ENCODE measurements around the gene RDH11. TPM values are rescaled to one million over a fixed set of nuclear protein-coding genes. Genes with fewer than 3 reads are reported as not detected.

RDH11 gene
- polyA plus RNA-seq, 4 donors: 52.3 to 115 (median 108) TPM

DNA sequence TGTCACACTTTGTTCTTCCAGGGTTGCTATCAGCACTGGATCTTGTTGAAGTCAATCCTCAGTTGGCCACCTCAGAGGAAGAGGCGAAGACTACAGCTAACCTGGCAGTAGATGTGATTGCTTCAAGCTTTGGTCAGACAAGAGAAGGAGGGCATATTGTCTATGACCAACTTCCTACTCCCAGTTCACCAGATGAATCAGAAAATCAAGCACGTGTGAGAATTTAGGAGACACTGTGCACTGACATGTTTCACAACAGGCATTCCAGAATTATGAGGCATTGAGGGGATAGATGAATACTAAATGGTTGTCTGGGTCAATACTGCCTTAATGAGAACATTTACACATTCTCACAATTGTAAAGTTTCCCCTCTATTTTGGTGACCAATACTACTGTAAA lies 44.9 kb downstream of the RDH11 start:
- no peak for DNase-seq (ENCODE audit: low read depth in 4 of 4, low spot score in 3 of 4)

DNA sequence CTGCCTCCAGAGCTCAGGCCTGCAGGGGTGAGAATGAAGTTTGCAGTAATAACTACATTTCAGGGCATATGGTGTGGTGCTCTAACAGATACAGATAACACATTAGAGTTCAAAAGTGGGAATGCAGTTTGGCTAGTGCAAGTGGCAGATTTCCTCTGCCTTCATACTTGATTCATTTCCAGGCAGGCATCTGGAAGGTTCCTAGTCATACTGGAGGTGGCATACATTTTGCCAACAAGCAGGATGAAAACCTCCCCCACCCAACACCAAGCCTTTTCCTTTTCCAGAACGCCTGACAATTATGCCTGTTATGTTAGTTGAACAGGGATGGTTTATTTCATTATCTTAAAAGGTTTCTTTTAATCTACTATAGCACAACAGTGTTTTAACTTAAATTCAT lies 45.4 kb downstream of the RDH11 start:
- DNase-seq (ENCODE audit: low read depth in 4 of 4, low spot score in 3 of 4): no peak

DNA sequence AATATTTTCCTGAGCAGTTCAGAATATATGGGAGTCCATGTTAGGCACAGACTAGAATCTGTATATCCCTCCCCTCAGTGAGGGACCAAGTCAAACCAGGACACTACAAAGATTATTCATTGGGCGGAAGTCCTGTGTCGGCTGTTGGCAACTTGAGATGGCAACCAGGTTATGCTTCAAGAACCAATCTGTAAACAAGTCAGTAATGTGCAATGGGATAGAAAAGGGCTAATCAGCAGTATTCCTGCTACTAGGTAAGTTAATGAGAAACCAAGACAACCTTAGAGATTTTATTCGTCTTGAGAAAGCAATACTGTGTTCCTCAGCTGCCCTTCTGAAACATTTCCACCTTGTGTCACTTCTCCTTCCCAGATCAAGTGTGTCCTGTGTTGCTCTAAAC lies 49.4 kb downstream of the RDH11 start:
- DNase-seq (ENCODE audit: low read depth in 4 of 4, low spot score in 3 of 4): no peak

DNA sequence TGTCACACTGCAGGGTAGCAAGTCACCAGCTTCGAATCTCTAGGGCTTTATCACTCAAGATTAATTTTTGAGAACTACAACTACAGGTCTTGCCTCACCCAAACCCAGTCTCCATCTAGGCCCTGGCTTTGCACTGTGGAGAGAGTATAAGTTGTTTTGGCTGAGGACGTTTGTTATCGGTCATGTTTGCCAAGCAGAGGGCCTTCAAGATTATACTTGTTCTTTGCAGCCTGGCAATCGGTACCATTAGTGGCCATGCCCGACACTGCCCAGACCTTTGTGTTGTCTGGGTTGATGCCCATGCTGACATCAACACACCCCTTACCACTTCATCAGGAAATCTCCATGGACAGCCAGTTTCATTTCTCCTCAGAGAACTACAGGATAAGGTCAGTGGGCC lies 50.1 kb downstream of the RDH11 start:
- no peak for DNase-seq (ENCODE audit: low read depth in 4 of 4, low spot score in 3 of 4)

DNA sequence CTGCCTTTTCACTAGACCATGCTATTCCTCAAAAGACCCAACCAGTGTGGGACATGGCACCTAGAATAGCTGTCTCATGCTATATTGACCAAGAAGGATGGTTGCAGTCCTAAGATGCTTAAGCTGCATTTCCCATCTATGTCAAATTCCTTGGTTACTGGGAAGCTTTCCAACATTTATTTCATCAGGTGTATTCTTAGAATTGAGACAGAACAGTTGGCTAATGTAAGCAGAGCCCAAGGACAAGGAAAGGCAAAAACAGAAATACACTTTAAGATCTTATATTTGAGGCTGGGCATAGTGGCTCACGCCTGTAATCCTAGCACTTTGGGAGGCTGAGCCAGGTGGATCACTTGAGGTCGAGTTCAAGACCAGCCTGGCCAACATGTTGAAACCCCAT lies 51.1 kb downstream of the RDH11 start:
- DNase-seq (ENCODE audit: low read depth in 4 of 4, low spot score in 3 of 4): no peak

DNA sequence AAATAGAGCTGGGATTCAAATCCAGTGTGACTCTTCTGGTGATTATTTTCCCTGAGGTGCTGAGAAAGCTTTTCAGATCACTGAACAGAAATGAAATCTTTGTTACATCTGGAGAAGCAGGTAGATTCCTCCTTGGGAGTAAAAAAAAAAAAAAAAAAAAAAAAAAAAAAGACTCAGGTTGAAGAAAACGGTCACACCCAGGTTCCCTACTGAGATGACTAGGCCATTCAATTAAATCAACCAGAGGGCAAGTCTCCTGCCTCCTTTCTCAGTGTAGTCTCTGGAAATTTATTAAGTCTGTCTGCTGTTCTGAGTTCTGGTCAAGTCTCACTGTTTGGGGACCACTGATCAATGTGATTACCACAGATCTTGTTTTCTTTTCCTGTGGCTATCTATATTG lies 51.9 kb downstream of the RDH11 start:
- no peak for DNase-seq (ENCODE audit: low read depth in 4 of 4, low spot score in 3 of 4)

DNA sequence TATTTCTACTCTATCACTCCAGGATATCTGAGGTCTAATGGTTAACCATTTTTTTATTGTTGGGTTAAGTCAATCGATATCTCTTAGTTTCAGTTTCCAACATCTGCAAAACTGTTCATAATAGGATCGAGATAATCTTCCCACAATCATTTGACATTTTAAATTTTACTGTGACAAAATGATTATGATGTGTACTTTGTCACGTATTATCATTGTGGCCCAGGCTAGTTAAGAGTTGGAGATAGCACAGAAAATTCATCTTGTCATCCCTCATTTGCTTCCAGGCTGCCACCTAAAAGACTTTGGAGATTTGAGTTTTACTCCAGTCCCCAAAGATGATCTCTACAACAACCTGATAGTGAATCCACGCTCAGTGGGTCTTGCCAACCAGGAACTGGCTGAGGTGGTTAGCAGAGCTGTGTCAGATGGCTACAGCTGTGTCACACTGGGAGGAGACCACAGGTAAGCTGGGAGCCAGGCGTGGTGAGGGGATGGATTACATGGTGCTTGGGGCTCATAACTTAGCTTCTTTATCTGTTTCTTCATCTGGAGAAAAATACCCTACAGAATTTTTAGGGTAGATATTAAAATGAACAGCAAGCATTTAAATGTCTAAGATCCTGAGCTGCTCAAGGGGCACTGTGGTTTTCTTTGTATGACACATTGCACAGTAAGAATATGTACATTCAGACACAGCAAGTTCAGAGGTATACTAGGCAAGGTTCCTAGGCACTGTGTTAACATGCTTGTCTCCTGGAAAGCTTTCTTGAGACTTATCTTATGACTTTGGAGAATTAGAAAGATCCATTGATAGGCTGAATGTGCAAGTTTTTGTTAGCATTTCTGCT lies 53.4 kb downstream of the RDH11 start:
- DNase-seq (ENCODE audit: low read depth in 4 of 4, low spot score in 3 of 4): no peak

DNA sequence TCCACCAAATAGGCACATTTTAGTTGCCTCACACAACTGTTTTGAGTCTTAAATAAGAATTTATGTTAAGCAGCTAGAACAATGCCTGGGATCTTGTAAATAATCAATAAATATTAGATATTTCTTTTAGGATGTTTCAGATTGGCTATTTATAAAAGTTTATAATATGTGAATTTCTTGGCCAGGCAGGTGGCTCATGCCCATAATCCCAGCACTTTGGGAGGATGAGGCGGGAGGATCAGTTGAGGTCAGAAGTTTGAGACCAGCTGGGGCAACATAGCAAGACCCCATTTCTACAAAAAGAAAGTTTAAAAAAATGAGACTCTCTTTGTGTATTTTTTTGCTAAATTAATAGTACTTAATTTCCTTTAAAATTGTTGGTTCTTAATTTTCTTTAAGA lies 54.1 kb downstream of the RDH11 start:
- no peak for DNase-seq (ENCODE audit: low read depth in 4 of 4, low spot score in 3 of 4)

DNA sequence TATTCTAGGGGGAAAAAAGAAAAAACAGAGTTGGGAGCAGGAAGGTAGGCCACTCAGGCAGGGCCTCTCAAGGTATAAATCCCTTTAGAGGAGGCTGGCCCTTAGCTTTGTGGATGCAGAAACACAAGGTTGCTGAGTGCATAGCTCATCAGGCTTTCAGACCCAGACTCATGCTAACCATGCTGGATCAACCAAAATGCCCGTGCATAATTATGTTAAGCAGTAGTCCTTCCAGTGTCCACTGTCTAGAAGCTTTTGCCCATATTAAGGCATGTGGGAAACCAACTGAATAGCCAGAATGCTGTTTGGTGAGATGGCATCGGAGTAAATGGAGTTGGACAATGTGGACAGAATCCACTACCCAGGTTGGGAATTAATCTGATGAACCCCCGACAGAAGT lies 56.9 kb downstream of the RDH11 start:
- no peak for DNase-seq (ENCODE audit: low read depth in 4 of 4, low spot score in 3 of 4)

DNA sequence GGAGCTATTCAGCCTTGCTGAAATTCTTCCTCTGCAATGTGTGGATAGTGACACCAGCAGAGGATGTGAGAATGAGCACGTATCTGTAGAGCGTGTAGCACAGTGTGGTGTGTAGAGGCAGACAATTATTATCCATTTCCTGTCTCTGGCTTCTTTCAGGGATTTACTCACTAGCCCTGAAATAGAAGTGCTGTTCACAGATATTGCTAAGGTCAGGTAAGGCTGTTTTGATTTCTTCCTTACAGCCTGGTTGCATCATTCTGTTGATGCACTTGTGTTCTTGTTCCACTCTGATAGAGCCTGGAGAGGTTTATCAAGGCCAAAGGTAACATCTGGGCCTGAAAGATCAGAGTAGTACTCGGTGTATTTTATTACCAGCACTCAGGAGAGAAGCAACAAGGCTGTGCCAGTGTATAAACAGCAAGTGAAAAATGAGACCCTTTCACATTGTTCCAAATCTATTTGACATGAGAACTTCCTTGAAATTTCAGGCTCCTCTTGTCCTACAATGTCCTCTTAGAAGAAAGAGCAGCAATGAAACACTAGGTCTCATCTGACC lies 59.1 kb downstream of the RDH11 start:
- DNase-seq (ENCODE audit: low read depth in 4 of 4, low spot score in 3 of 4): no peak

DNA sequence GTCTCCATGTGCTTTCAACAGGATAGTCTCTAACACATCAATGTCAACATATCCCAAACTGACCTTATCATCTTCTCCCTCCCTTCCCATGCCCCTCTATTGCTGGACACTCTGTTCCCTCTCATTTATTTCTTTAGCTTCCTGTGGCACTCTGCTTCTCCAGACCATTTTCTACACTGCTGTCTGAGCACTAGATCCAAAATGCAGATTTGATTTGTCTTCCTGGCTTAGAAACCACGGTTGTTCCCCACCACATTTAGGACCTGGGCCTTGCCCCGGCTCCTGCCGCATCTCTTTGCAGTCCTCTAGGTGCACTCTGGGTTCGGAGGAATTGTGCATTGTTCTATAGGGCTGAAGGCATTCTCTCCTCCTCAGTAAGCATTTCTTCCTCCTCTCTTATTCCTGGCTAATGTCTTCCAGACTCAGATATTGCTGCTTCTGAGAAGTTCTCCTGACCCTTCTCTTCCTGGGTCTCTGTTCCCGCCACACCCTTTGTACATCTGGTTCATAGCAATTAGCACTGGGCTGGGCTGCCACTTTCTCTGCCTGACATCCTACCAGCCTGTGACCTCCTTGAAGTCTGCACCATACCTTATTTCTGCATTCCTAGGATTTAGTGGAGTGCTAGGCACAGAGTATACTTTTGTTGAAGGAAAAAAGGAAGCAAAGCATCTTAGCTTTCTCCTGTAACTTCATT lies 62.0 kb downstream of the RDH11 start:
- DNase-seq (ENCODE audit: low read depth in 4 of 4, low spot score in 3 of 4): no peak

DNA sequence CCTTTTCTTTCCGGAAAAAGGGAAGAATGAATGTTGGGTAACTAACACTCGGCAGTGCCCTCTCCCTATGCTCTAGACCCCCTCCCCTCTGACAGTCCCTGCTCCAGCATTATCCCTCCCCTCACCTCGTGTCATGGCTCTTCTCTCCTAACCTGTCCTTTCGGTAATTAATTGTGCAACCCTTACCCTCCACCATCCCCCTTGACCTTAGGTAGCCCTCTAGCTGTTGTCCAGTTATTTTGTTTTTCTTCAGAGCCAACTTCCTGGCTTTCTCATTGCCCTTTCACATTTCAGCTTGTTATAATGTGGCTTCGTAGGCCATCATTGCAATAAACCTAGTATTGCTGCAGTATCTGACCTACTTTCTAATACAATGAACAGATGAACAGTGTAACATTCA lies 64.6 kb downstream of the RDH11 start:
- no peak for DNase-seq (ENCODE audit: low read depth in 4 of 4, low spot score in 3 of 4)

DNA sequence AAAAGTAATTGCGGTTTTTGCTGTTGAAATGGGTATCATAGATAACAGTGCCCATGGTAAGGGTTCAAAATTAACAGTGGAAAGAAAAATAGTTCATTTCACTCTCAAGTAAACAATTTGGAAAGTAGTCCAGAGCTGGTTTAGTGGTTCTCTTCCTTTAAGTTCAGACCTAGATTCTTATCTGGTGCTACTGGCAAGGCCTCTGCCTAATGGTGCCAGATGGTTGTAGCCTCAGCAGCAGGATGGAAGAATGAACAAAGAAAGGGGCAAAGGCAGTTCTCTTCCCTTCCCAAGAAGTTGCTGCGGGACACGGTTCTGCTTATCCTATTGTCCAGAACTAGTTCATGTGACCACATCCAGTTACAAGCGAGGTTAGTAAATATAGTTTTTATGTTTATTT lies 65.4 kb downstream of the RDH11 start:
- no peak for DNase-seq (ENCODE audit: low read depth in 4 of 4, low spot score in 3 of 4)

DNA sequence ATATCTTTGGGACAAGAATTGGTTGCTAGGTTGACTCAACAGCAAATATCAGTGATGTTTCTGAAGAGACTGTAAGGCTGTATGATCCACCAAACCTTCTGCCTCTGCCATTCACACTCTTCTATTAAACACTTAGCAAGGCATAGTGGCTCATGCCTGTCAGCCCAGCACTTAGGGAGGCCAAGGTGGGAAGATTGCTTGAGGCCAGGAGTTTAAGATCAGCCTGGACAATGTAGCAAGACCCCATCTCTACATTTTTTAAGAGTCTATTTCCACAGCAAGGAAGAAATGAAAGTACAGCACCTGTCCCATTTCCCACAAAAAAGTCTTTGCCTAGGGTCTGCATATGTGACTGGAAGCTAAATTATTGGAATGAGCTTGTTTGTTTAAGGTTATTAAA lies 68.0 kb downstream of the RDH11 start:
- no peak for DNase-seq (ENCODE audit: low read depth in 4 of 4, low spot score in 3 of 4)

Other genes with a start within 250 kb of the RDH11 start
- gene TMEM229B, start 207.0 kb downstream of the RDH11 start, polyA plus RNA-seq (ENCODE audit: insufficient read length in 4 of 4): 1 to 10 TPM in 3 of 4 donors, under 1 TPM in 1; 0.68 to 3.3 (median 2.5) TPM
- gene PLEKHH1, start 162.5 kb downstream of the RDH11 start, polyA plus RNA-seq (ENCODE audit: insufficient read length in 4 of 4): 10 to 100 TPM in 3 of 4 donors, 1 to 10 TPM in 1; 6.7 to 81.2 (median 45.4) TPM
- gene PIGH, start 95.5 kb downstream of the RDH11 start, polyA plus RNA-seq (ENCODE audit: insufficient read length in 4 of 4): 10 to 100 TPM; 26.2 to 44.3 (median 38.7) TPM
- 10 to 100 TPM in 3 of 4 donors, 1 to 10 TPM in 1; 1.7 to 35.3 (median 11.9) TPM for gene ARG2, start 75.8 kb downstream of the RDH11 start, polyA plus RNA-seq (ENCODE audit: insufficient read length in 4 of 4)
- 100 to 1,000 TPM; 101 to 119 (median 106) TPM for gene VTI1B, start 21.1 kb downstream of the RDH11 start, polyA plus RNA-seq (ENCODE audit: insufficient read length in 4 of 4)
- gene RDH12, start 6.1 kb upstream of the RDH11 start, polyA plus RNA-seq (ENCODE audit: insufficient read length in 4 of 4): under 1 TPM in 3 of 4 donors, not detected in 1; 0.36 to 0.84 (median 0.42) TPM
- gene ZFYVE26, start 120.8 kb upstream of the RDH11 start, polyA plus RNA-seq (ENCODE audit: insufficient read length in 4 of 4): 10 to 100 TPM; 13.3 to 18.9 (median 15.2) TPM
- gene RAD51B, start 124.0 kb upstream of the RDH11 start, polyA plus RNA-seq (ENCODE audit: insufficient read length in 4 of 4): 10 to 100 TPM in 3 of 4 donors, 1 to 10 TPM in 1; 9.4 to 12.6 (median 11.6) TPM